HEK293 (cell line): ENCODE results near the gene CATSPERE.
A peak's percentile ranks its signal among the peaks of the same experiment; 100 is the strongest.

Source experiments
- OSR2 ChIP-seq: fragments of 450-650 bp; formaldehyde crosslinking; IDR thresholded peaks from 2 replicates; pipeline ENCODE4 v1.5.1; 2016; ENCODE audit warnings: missing biosample characterization, missing genetic modification characterization
- PATZ1 ChIP-seq: fragments of 450-650 bp; formaldehyde crosslinking; IDR thresholded peaks from 2 replicates; pipeline ENCODE4 v1.5.1; 2016; ENCODE audit warnings: missing biosample characterization, missing genetic modification characterization
- REST ChIP-seq: fragments of 450-650 bp; formaldehyde crosslinking; IDR thresholded peaks from 2 replicates; pipeline ENCODE4 v1.5.1; 2016; ENCODE audit warnings: missing biosample characterization, missing genetic modification characterization
- SP3 ChIP-seq: fragments of 450-650 bp; formaldehyde crosslinking; IDR thresholded peaks from 2 replicates; pipeline ENCODE4 v1.5.1; 2016; ENCODE audit warnings: missing biosample characterization, missing genetic modification characterization
- YY1 ChIP-seq: fragments of 450-650 bp; formaldehyde crosslinking; IDR thresholded peaks from 2 replicates; pipeline ENCODE4 v1.5.1; 2018; ENCODE audit warnings: missing biosample characterization, missing genetic modification characterization
- YY2 ChIP-seq: fragments of 450-650 bp; formaldehyde crosslinking; IDR thresholded peaks from 2 replicates; pipeline ENCODE4 v1.5.1; 2016; ENCODE audit warnings: missing biosample characterization, missing genetic modification characterization
- ZBTB10 ChIP-seq: fragments of 450-650 bp; formaldehyde crosslinking; IDR thresholded peaks from 2 replicates; pipeline ENCODE4 v1.5.1; 2016; ENCODE audit warnings: missing biosample characterization, missing genetic modification characterization
- ZBTB20 ChIP-seq: fragments of 450-650 bp; formaldehyde crosslinking; IDR thresholded peaks from 2 replicates; pipeline ENCODE4 v1.5.1; 2016; ENCODE audit warnings: missing biosample characterization, missing genetic modification characterization
- ZBTB48 ChIP-seq: fragments of 450-650 bp; formaldehyde crosslinking; IDR thresholded peaks from 2 replicates; pipeline ENCODE4 v1.5.1; 2016; ENCODE audit warnings: missing biosample characterization, missing genetic modification characterization
- ZBTB8A ChIP-seq: fragments of 450-650 bp; formaldehyde crosslinking; IDR thresholded peaks from 2 replicates; pipeline ENCODE4 v1.5.1; 2016; ENCODE audit warnings: missing biosample characterization, missing genetic modification characterization
- ZFP37 ChIP-seq: fragments of 450-650 bp; formaldehyde crosslinking; IDR thresholded peaks from 2 replicates; pipeline ENCODE4 v1.5.1; 2016; ENCODE audit warnings: missing biosample characterization, missing genetic modification characterization
- ZNF132 ChIP-seq: fragments of 450-650 bp; formaldehyde crosslinking; IDR thresholded peaks from 2 replicates; pipeline ENCODE4 v1.5.1; 2017; ENCODE audit warnings: missing biosample characterization, missing genetic modification characterization, borderline replicate concordance
- ZNF146 ChIP-seq: fragments of 450-650 bp; formaldehyde crosslinking; IDR thresholded peaks from 2 replicates; pipeline ENCODE4 v1.5.1; 2016; ENCODE audit warnings: missing biosample characterization, missing genetic modification characterization
- ZNF19 ChIP-seq: fragments of 450-650 bp; formaldehyde crosslinking; IDR thresholded peaks from 2 replicates; pipeline ENCODE4; 2016; ENCODE audit warnings: missing biosample characterization, missing genetic modification characterization, low read depth
- ZNF202 ChIP-seq: fragments of 450-650 bp; formaldehyde crosslinking; IDR thresholded peaks from 2 replicates; pipeline ENCODE4 v1.5.1; 2016; ENCODE audit warnings: missing biosample characterization, missing genetic modification characterization, borderline replicate concordance
- ZNF302 ChIP-seq: fragments of 450-650 bp; formaldehyde crosslinking; IDR thresholded peaks from 2 replicates; pipeline ENCODE4 v1.5.1; 2016; ENCODE audit warnings: missing biosample characterization, missing genetic modification characterization, low read depth
- ZNF311 ChIP-seq: fragments of 450-650 bp; formaldehyde crosslinking; IDR thresholded peaks from 2 replicates; pipeline ENCODE4 v1.5.1; 2017; ENCODE audit warnings: missing biosample characterization, missing genetic modification characterization, borderline replicate concordance
- ZNF473 ChIP-seq: fragments of 450-650 bp; formaldehyde crosslinking; IDR thresholded peaks from 2 replicates; pipeline ENCODE4 v1.5.1; 2017; ENCODE audit warnings: missing biosample characterization, missing genetic modification characterization
- ZNF558 ChIP-seq: fragments of 450-650 bp; formaldehyde crosslinking; IDR thresholded peaks from 2 replicates; pipeline ENCODE4 v1.5.1; 2016; ENCODE audit warnings: missing biosample characterization, missing genetic modification characterization
- ZNF600 ChIP-seq: fragments of 450-650 bp; formaldehyde crosslinking; IDR thresholded peaks from 2 replicates; pipeline ENCODE4 v1.5.1; 2016; ENCODE audit warnings: missing biosample characterization, missing genetic modification characterization
- ZNF639 ChIP-seq: fragments of 450-650 bp; formaldehyde crosslinking; IDR thresholded peaks from 2 replicates; pipeline ENCODE4 v1.5.1; 2016; ENCODE audit warnings: missing biosample characterization, missing genetic modification characterization
- ZNF658 ChIP-seq: fragments of 450-650 bp; formaldehyde crosslinking; IDR thresholded peaks from 2 replicates; pipeline ENCODE4; 2016; ENCODE audit warnings: missing biosample characterization, missing genetic modification characterization
- ZNF677 ChIP-seq: fragments of 450-650 bp; IDR thresholded peaks from 2 replicates; pipeline ENCODE4 v1.5.0; 2018; ENCODE audit warnings: missing biosample characterization, mild to moderate bottlenecking, missing genetic modification characterization, moderate library complexity
- ZNF76 ChIP-seq: fragments of 450-650 bp; formaldehyde crosslinking; IDR thresholded peaks from 2 replicates; pipeline ENCODE4; 2016; ENCODE audit warnings: low read depth, missing biosample characterization, missing genetic modification characterization, borderline replicate concordance
- ZNF792 ChIP-seq: fragments of 450-650 bp; formaldehyde crosslinking; IDR thresholded peaks from 2 replicates; pipeline ENCODE4 v1.5.1; 2016; ENCODE audit warnings: missing biosample characterization, missing genetic modification characterization
- ZNF830 ChIP-seq: fragments of 450-650 bp; IDR thresholded peaks from 2 replicates; pipeline ENCODE4 v1.5.0; 2018; ENCODE audit warnings: missing biosample characterization, missing genetic modification characterization, low read depth, mild to moderate bottlenecking, moderate library complexity
- ZNF837 ChIP-seq: fragments of 450-650 bp; formaldehyde crosslinking; IDR thresholded peaks from 2 replicates; pipeline ENCODE4 v1.5.1; 2016; ENCODE audit warnings: missing biosample characterization, missing genetic modification characterization
- ZSCAN23 ChIP-seq: fragments of 450-650 bp; formaldehyde crosslinking; IDR thresholded peaks from 2 replicates; pipeline ENCODE4 v1.5.1; 2016; ENCODE audit warnings: missing biosample characterization, missing genetic modification characterization
- ZSCAN30 ChIP-seq: fragments of 450-650 bp; IDR thresholded peaks from 2 replicates; pipeline ENCODE4 v1.5.1; 2018; ENCODE audit warnings: missing biosample characterization, mild to moderate bottlenecking, missing genetic modification characterization, moderate library complexity

The CATSPERE gene

GRCh38 chr1:244652623-244653438 is 191.8 kb downstream of the CATSPERE start, which contains the start of gene DESI2 (continued):
- peak; percentile 33; the same call in 1 of the 2 replicates for TF ChIP-seq ZNF600 (tag by site-specific recombination)
- TF ChIP-seq ZSCAN23 (tag by site-specific recombination) = no peak
- peak; percentile 87 for TF ChIP-seq PATZ1 (tag by site-specific recombination)
- no peak for TF ChIP-seq ZNF658 (tag by site-specific recombination)
- peak; percentile 97 for TF ChIP-seq ZBTB48 (tag by site-specific recombination)
- TF ChIP-seq ZNF132 = no peak
- no peak for TF ChIP-seq ZNF830 (tag by site-specific recombination)
- peak; percentile 36 for TF ChIP-seq OSR2
- peak; percentile 91 for TF ChIP-seq YY2 (tag by site-specific recombination)
- TF ChIP-seq ZBTB10 (tag by site-specific recombination) = peak; percentile 42; the same call in 1 of the 2 replicates
- peak; percentile 98 for TF ChIP-seq ZSCAN30 (tag by site-specific recombination)
- 0 out of 2 replicates have a peak, but pooled peaks have one; percentile 50 for TF ChIP-seq ZNF677 (tag by site-specific recombination)
- peak; percentile 83 for TF ChIP-seq ZFP37
- peak; percentile 58; the same call in 1 of the 2 replicates for TF ChIP-seq REST
- TF ChIP-seq ZBTB20 (tag by site-specific recombination) = peak; percentile 90
- peak; percentile 26; the same call in 1 of the 2 replicates for TF ChIP-seq ZNF558 (tag by site-specific recombination)
- TF ChIP-seq ZNF311 (tag by site-specific recombination) = no peak
- peak; percentile 74 for TF ChIP-seq ZNF639
- TF ChIP-seq ZNF837 = 0 out of 2 replicates have a peak, but pooled peaks have one; percentile 8
- peak; percentile 99 for TF ChIP-seq SP3
- TF ChIP-seq ZNF473 (tag by site-specific recombination) = no peak
- TF ChIP-seq ZNF19 (tag by site-specific recombination) = no peak
- 0 out of 2 replicates have a peak, but pooled peaks have one; percentile 3 for TF ChIP-seq ZNF146
- TF ChIP-seq ZBTB8A (tag by site-specific recombination) = peak; percentile 79
- TF ChIP-seq YY1 (tag by site-specific recombination) = peak; percentile 94
- TF ChIP-seq ZNF792 (tag by site-specific recombination) = peak; percentile 75; the same call in 1 of the 2 replicates
- peak; percentile 100 for TF ChIP-seq ZNF76 (tag by site-specific recombination)
- no peak for TF ChIP-seq ZNF302 (tag by site-specific recombination)
- TF ChIP-seq ZNF202 (tag by site-specific recombination) = no peak
